ENCODE data around the gene RAB40AL. TPM values are rescaled to one million over a fixed set of nuclear protein-coding genes. Genes with fewer than 3 reads are reported as not detected.

The RAB40AL gene
- total RNA-seq (2022; extraction: Qiagen RNA extraction; ENCODE audit: low read depth): 0.12 to 0.61 TPM (median 0.22 TPM) in 3 of 5 replicates, not detected in the others

GRCh38 chrX:102936972-102937371 lies at the start of gene RAB40AL:
Gene RAB40AL (plus strand): TSS chrX:102937272. CDS start chrX:102937319, 47 bp downstream.

Other genes with a start within 250 kb of the RAB40AL start
- gene GPRASP2, start 224.8 kb upstream of the RAB40AL start, total RNA-seq (2022; extraction: Qiagen RNA extraction; ENCODE audit: low read depth): 3.6 to 7.9 TPM (median 6.1 TPM) in 5 replicates
- gene GPRASP3, start 216.5 kb upstream of the RAB40AL start, total RNA-seq (2022; extraction: Qiagen RNA extraction; ENCODE audit: low read depth): 2.0 to 4.6 TPM (median 3.5 TPM) in 5 replicates
- not detected in 5 replicates for gene BEX1, start 126.9 kb downstream of the RAB40AL start, total RNA-seq (2022; extraction: Qiagen RNA extraction; ENCODE audit: low read depth)
- gene NXF3, start 155.9 kb downstream of the RAB40AL start, total RNA-seq (2022; extraction: Qiagen RNA extraction; ENCODE audit: low read depth): not detected in 5 replicates

All from A549 treated with RU486 at 1 μM for 4 hours (cell line).